Transverse colon (tissue), 4 donors: ENCODE measurements around the gene ATXN2. TPM values are rescaled to one million over a fixed set of nuclear protein-coding genes. Genes with fewer than 3 reads are reported as not detected.
"Not testable (repeated sequence)": the region's sequence is repeated elsewhere in the genome, so short reads cannot be mapped to it uniquely, and the experiment has no call there.

Experiments used
- DNase-seq: peaks from one replicate; pipeline ENCODE4 v3.0.0-alpha.2; 2019
- H3K27ac ChIP-seq, 4 donors: fragments of 200-600 bp; sonication (generic); 2 replicates each; pipeline ENCODE4 v1.5.1; 2016 to 2018; ENCODE audit warnings: inconsistent platforms in 4 of 4
- H3K27me3 ChIP-seq: fragments of 200-600 bp; sonication (generic); 2 replicates; pipeline ENCODE4 v1.5.1; 2017; ENCODE audit warnings: inconsistent platforms
- H3K36me3 ChIP-seq, 4 donors: fragments of 200-600 bp; sonication (generic); 2 replicates each; pipeline ENCODE4 v1.5.1; 2017 to 2019; ENCODE audit warnings: inconsistent platforms in 4 of 4
- H3K4me1 ChIP-seq, 4 donors: fragments of 200-600 bp; sonication (generic); 2 replicates each; pipeline ENCODE4 v1.5.1; 2017 to 2020; ENCODE audit warnings: inconsistent platforms in 4 of 4
- H3K4me3 ChIP-seq, 4 donors: fragments of 200-600 bp; sonication (generic); 1 replicate in 1 of 4; 2 replicates in 3 of 4; pipeline versions ENCODE4 v1.5.1 to v1.6.1; 2017 to 2019; ENCODE audit warnings: inconsistent platforms in 4 of 4
- H3K9me3 ChIP-seq, 2 donors: fragments of 200-600 bp; sonication (generic); 2 replicates each; pipeline ENCODE4 v1.5.1; 2017 to 2019; ENCODE audit warnings: inconsistent platforms in 2 of 2
- CTCF ChIP-seq, 5 experiments: fragments of 200-600 bp in 3 of 5; fragments of 450-650 bp in 2 of 5; sonication (generic) in 3 of 5; IDR thresholded peaks; 1 replicate in 2 of 5; 2 replicates in 3 of 5; pipeline ENCODE4 v1.5.1; 2016 to 2017; ENCODE audit warnings: antibody characterized with exemption in 5 of 5, inconsistent platforms in 3 of 5, mild to moderate bottlenecking in 2 of 5, moderate library complexity in 1 of 5
- EP300 ChIP-seq: sonication (generic); formaldehyde crosslinking; IDR thresholded peaks from one replicate; pipeline ENCODE4 v1.6.1; 2017; ENCODE audit warnings: antibody characterized with exemption, low read depth
- POLR2A ChIP-seq: fragments of 450-650 bp; IDR thresholded peaks from one replicate; pipeline ENCODE4 v1.6.1; 2016; ENCODE audit warnings: antibody characterized with exemption, mild to moderate bottlenecking, moderate library complexity
- POLR2AphosphoS5 ChIP-seq, 3 donors: sonication (generic); formaldehyde crosslinking; IDR thresholded peaks; one replicate each; pipeline ENCODE4 v1.6.1; 2016; ENCODE audit warnings: antibody characterized with exemption in 3 of 3
- WGBS, 2 donors: methylation state at CpG; one replicate each; pipeline ENCODE4 v1.1.5; 2018; ENCODE audit warnings: low coverage in 1 of 2; 5-methylcytosine and 5-hydroxymethylcytosine counted together
- in situ Hi-C, 4 donors: fragments of 200-750 bp; cut with MboI; loops; one replicate each; pipeline versions ENCODE4 v1.15.0 to v1.15.1; 2017; ENCODE audit warnings: low sequenced_read_pairs in 3 of 4, low pct_ligation_motif_present in 1 of 4, low pct_unique_long_range_greater_than_20kb in 1 of 4
- intact Hi-C: fragments of 100-400 bp; cut with DNase I; formaldehyde crosslinking; loops from one replicate; pipeline ENCODE4 v1.15.1; 2023; ENCODE audit warnings: low total_unique reads
- total RNA-seq, 4 donors: library from RNA; depleted of rRNA; stranded (reverse); fragments of >200 nt; gene quantifications; one replicate each; pipeline ENCODE4 v1.1.0, GENCODE V29; 2016

The ATXN2 gene
- total RNA-seq, 4 donors from 2014 or later, result 50.2 to 95.5 (median 83.2) TPM

GRCh38 chr12:111570084-111570961, 28.8 kb downstream of the ATXN2 start:
- intact Hi-C loops (no loop called here), in situ Hi-C loops (no loop called here)
- DNase-seq, result no peak
- no peaks in the 10 kb centered on the region for H3K36me3 ChIP-seq
- H3K27ac ChIP-seq, result no peak overlapping the region
- TF ChIP-seq CTCF (IDR thresholded peaks at IDR 0.05) (no peak), EP300 (no peak), POLR2AphosphoS5 (IDR thresholded peaks at IDR 0.05) (no peak), POLR2A (no peak)
- H3K9me3 ChIP-seq, result no peaks in the 10 kb centered on the region
- peaks cover 3 to 18% (median 12%) of the 10 kb centered on the region in 4 donors for H3K4me1 ChIP-seq
- 49 to 75% methylated on average over 5 to 9 of the region's 9 CpGs for WGBS, 2 donors
- H3K27me3 ChIP-seq, result no peaks in the 10 kb centered on the region
- no peak overlapping the region for H3K4me3 ChIP-seq

GRCh38 chr12:111569363-111570083, 29.6 kb downstream of the ATXN2 start:
- intact Hi-C loops, result no loop called here
- no peak overlapping the region for H3K27ac ChIP-seq
- H3K9me3 ChIP-seq, result no peaks in the 10 kb centered on the region
- peaks cover 3 to 18% (median 12%) of the 10 kb centered on the region in 4 donors for H3K4me1 ChIP-seq
- WGBS, 2 donors, result 79 to 92% methylated on average over 4 to 6 of the region's 6 CpGs
- no peaks in the 10 kb centered on the region for H3K36me3 ChIP-seq
- in situ Hi-C loops, result no loop called here
- H3K4me3 ChIP-seq, result no peak overlapping the region
- no peak for DNase-seq
- no peaks in the 10 kb centered on the region for H3K27me3 ChIP-seq
- no peak for TF ChIP-seq POLR2AphosphoS5 (IDR thresholded peaks at IDR 0.05)
- no peak for TF ChIP-seq CTCF (IDR thresholded peaks at IDR 0.05)
- TF ChIP-seq EP300, result no peak
- no peak for TF ChIP-seq POLR2A

- H3K27me3 ChIP-seq, H3K27ac ChIP-seq, H3K36me3 ChIP-seq, H3K4me3 ChIP-seq, intact Hi-C loops, DNase-seq, in situ Hi-C loops, H3K9me3 ChIP-seq: not testable (repeated sequence)
- peaks cover 0 to 56% (median 7%) of the 10 kb centered on the region in 4 donors for H3K4me1 ChIP-seq
- WGBS, 2 donors, result 79 to 89% methylated on average over 8 to 10 of the region's 10 CpGs
Measured at GRCh38 chr12:111560844-111561243, 38.3 kb downstream of the ATXN2 start.

- WGBS, 2 donors, result 82 to 89% methylated on average over 3 of the region's 3 CpGs
- intact Hi-C loops, result no loop called here
- in situ Hi-C loops, result no loop called here
Measured at GRCh38 chr12:111558107-111558376, 41.1 kb downstream of the ATXN2 start.

More at GRCh38 chr12:111558107-111558376, 41.1 kb downstream of the ATXN2 start:
- Histone ChIP-seq H3K27ac (no peak overlapping the region), H3K4me3 (no peak overlapping the region), H3K4me1 (peaks cover 0 to 54% (median 7%) of the 10 kb centered on the region in 4 donors), H3K27me3 (no peaks in the 10 kb centered on the region), H3K9me3 (no peaks in the 10 kb centered on the region), H3K36me3 (no peaks in the 10 kb centered on the region)
- DNase-seq, result no peak
- TF ChIP-seq POLR2A (no peak), EP300 (no peak)
